Mammary epithelial cell (primary cell): ENCODE data around the gene KLHL29.

ENCODE experiments used
- EZH2 ChIP-seq: IDR thresholded peaks from 2 replicates; pipeline ENCODE4 v1.6.1; 2012; ENCODE audit warnings: low read length, inconsistent platforms, borderline replicate concordance
- TF ChIP-seq, protein P1 (sequence below), 2 donors: IDR thresholded peaks in 1 of 2; conservative IDR thresholded peaks in 1 of 2; 2 replicates each; pipeline ENCODE4 v1.5.1; 2011 to 2012; ENCODE audit warnings: inconsistent platforms in 2 of 2, low read length in 2 of 2, mild to moderate bottlenecking in 2 of 2, control low read depth in 1 of 2, low read depth in 1 of 2; ENCODE audit not compliant: insufficient read depth in 1 of 2; ENCODE audit errors: extremely low read depth in 1 of 2

DNA sequence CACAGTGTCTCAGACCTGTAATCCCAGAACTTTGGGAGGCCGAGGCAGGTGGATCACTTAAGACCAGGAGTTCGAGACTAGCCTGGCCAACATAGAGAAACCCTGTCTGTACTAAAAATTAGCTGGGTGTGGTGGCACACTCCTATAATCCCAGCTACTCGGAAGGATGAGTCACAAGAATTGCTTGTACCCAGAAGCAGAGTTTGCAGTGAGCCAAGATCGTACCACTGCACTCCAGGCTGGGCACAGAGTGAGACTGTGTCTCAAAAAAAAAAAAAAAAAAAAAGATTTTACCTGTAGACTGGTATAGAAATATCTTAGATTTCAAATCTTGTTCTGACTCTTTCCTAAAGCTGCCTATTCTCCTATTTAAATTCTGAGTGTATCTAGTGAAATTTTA is 7.2 kb upstream of the KLHL29 start:
- TF ChIP-seq, protein P1, sequence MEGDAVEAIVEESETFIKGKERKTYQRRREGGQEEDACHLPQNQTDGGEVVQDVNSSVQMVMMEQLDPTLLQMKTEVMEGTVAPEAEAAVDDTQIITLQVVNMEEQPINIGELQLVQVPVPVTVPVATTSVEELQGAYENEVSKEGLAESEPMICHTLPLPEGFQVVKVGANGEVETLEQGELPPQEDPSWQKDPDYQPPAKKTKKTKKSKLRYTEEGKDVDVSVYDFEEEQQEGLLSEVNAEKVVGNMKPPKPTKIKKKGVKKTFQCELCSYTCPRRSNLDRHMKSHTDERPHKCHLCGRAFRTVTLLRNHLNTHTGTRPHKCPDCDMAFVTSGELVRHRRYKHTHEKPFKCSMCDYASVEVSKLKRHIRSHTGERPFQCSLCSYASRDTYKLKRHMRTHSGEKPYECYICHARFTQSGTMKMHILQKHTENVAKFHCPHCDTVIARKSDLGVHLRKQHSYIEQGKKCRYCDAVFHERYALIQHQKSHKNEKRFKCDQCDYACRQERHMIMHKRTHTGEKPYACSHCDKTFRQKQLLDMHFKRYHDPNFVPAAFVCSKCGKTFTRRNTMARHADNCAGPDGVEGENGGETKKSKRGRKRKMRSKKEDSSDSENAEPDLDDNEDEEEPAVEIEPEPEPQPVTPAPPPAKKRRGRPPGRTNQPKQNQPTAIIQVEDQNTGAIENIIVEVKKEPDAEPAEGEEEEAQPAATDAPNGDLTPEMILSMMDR (conservative IDR thresholded peaks at IDR 0.05 in 1 of 2, IDR thresholded peaks at IDR 0.05 in 1 of 2; ENCODE audit: extremely low read depth in 1 of 2, insufficient read depth in 1 of 2, low read depth in 1 of 2, low read length in 2 of 2), result no peak
- no peak for TF ChIP-seq EZH2
